ENCODE measurements around the gene GALNT9.
"Not testable (repeated sequence)": the region's sequence is repeated elsewhere in the genome, so short reads cannot be mapped to it uniquely, and the experiment has no call there.

GALNT9 gene

GRCh38 chr12:132329036-132329719, at the start of gene GALNT9:
Gene GALNT9 (minus strand): TSS chr12:132329589. CDS start chr12:132329203, 386 bp downstream.
- no peak for DNase-seq

- DNase-seq: not testable (repeated sequence)
Measured at GRCh38 chr12:132379057-132379456, 49.7 kb upstream of the GALNT9 start.

- no peak for DNase-seq
Measured at GRCh38 chr12:132377147-132377546, 47.8 kb upstream of the GALNT9 start.

GRCh38 chr12:132376464-132376830, 47.1 kb upstream of the GALNT9 start:
- no peak for DNase-seq

GRCh38 chr12:132375747-132376463, 46.5 kb upstream of the GALNT9 start:
- DNase-seq: no peak

- DNase-seq: no peak
Measured at GRCh38 chr12:132374612-132375445, 45.4 kb upstream of the GALNT9 start.

- no peak for DNase-seq
Measured at GRCh38 chr12:132373901-132374611, 44.7 kb upstream of the GALNT9 start.

GRCh38 chr12:132367852-132368251, 38.5 kb upstream of the GALNT9 start:
- no peak for DNase-seq

- DNase-seq: no peak
Measured at GRCh38 chr12:132367071-132367851, 37.9 kb upstream of the GALNT9 start.

- DNase-seq: no peak
Measured at GRCh38 chr12:132366341-132366861, 37.0 kb upstream of the GALNT9 start.

GRCh38 chr12:132365226-132365625, 35.8 kb upstream of the GALNT9 start:
- no peak for DNase-seq

GRCh38 chr12:132364348-132364902, 35.0 kb upstream of the GALNT9 start:
- DNase-seq: no peak

GRCh38 chr12:132363661-132364347, 34.4 kb upstream of the GALNT9 start:
- no peak for DNase-seq

GRCh38 chr12:132362996-132363660, 33.7 kb upstream of the GALNT9 start:
- no peak for DNase-seq

- DNase-seq: no peak
Measured at GRCh38 chr12:132360906-132361777, 31.8 kb upstream of the GALNT9 start.

- no peak for DNase-seq
Measured at GRCh38 chr12:132360410-132360809, 31.0 kb upstream of the GALNT9 start.

GRCh38 chr12:132359971-132360370, 30.6 kb upstream of the GALNT9 start:
- no peak for DNase-seq

GRCh38 chr12:132359551-132359950, 30.2 kb upstream of the GALNT9 start:
- DNase-seq: no peak

Data from OCI-M1 (cell line).